Endodermal cell (in vitro differentiated cells): ENCODE measurements around the gene KISS1R. TPM values are rescaled to one million over a fixed set of nuclear protein-coding genes. Genes with fewer than 3 reads are reported as not detected.

Experiments used
- DNase-seq: peaks from one replicate; pipeline ENCODE4 v3.0.0-alpha.2; 2017
- H3K27ac ChIP-seq: 2 replicates; pipeline ENCODE4 v1.5.1; 2013; ENCODE audit warnings: mild to moderate bottlenecking, low read depth, low read length, moderate library complexity
- H3K27me3 ChIP-seq: 2 replicates; pipeline ENCODE4 v1.6.1; 2013; ENCODE audit warnings: mild to moderate bottlenecking, low read length, moderate library complexity; ENCODE audit not compliant: insufficient read depth, control insufficient read depth, poor library complexity, severe bottlenecking
- H3K36me3 ChIP-seq: 2 replicates; pipeline ENCODE4 v1.7.0; 2013; ENCODE audit warnings: mild to moderate bottlenecking, low read length, moderate library complexity; ENCODE audit not compliant: control insufficient read depth, insufficient read depth
- H3K4me1 ChIP-seq: one replicate; pipeline ENCODE4 v1.7.0; 2013; ENCODE audit warnings: low read length; ENCODE audit not compliant: control insufficient read depth, insufficient read depth
- H3K4me3 ChIP-seq: 2 replicates; pipeline ENCODE4 v1.5.1; 2013; ENCODE audit warnings: mild to moderate bottlenecking, low read length, moderate library complexity
- H3K9ac ChIP-seq: 2 replicates; pipeline ENCODE4 v1.6.1; 2013; ENCODE audit warnings: mild to moderate bottlenecking, low read length, moderate library complexity; ENCODE audit not compliant: poor library complexity, severe bottlenecking; ENCODE audit errors: extremely low read depth
- H3K9me3 ChIP-seq: 2 replicates; pipeline ENCODE4 v1.6.1; 2013; ENCODE audit warnings: mild to moderate bottlenecking, low read length, moderate library complexity; ENCODE audit not compliant: control insufficient read depth
- H3K27ac Mint-ChIP-seq: 2 replicates; pipeline ENCODE4 v1.8.0; 2020; ENCODE audit warnings: mixed read lengths
- H3K27me3 Mint-ChIP-seq: 2 replicates; pipeline ENCODE4 v1.8.0; 2021; ENCODE audit warnings: mild to moderate bottlenecking, mixed read lengths; ENCODE audit not compliant: insufficient read depth
- H3K36me3 Mint-ChIP-seq: 2 replicates; pipeline ENCODE4 v1.8.0; 2020; ENCODE audit warnings: low read depth, mixed read lengths
- H3K4me1 Mint-ChIP-seq: 2 replicates; pipeline ENCODE4 v1.8.0; 2020; ENCODE audit warnings: mixed read lengths
- H3K4me3 Mint-ChIP-seq: 2 replicates; pipeline ENCODE4 v1.8.0; 2020; ENCODE audit warnings: mild to moderate bottlenecking, moderate library complexity, mixed read lengths
- H3K9me3 Mint-ChIP-seq: 2 replicates; pipeline ENCODE4 v1.8.0; 2020; ENCODE audit warnings: mild to moderate bottlenecking, mixed read lengths
- WGBS, 2 experiments: methylation state at CpG; one replicate each; pipeline versions ENCODE4 v1.1.5 to v1.1.7; 2013; ENCODE audit warnings: missing lambda C conversion rate in 2 of 2, mixed read lengths in 1 of 2; ENCODE audit not compliant: insufficient coverage in 1 of 2, insufficient read length in 1 of 2; 5-methylcytosine and 5-hydroxymethylcytosine counted together
- total RNA-seq, 2 donors: library from RNA; stranded (reverse); fragmentation: NEBNext Ultra II Directional in 1 of 2; extraction: Animal tissue kit (Norgen Biotek cat#: 25700) in 1 of 2; gene quantifications; 2 replicates in 1 of 2; 3 replicates in 1 of 2; pipeline ENCODE4 v1.2.1, GENCODE V29; 2021
- TF ChIP-seq, protein P1 (sequence below): fragments of 200-600 bp; sonication (generic); conservative IDR thresholded peaks from 2 replicates; pipeline ENCODE4 v1.5.0; 2021; ENCODE audit warnings: antibody characterized with exemption, mild to moderate bottlenecking

KISS1R gene
- total RNA-seq, 2 donors from 2014 or later, result 0.73 TPM; not detected in 1

DNA sequence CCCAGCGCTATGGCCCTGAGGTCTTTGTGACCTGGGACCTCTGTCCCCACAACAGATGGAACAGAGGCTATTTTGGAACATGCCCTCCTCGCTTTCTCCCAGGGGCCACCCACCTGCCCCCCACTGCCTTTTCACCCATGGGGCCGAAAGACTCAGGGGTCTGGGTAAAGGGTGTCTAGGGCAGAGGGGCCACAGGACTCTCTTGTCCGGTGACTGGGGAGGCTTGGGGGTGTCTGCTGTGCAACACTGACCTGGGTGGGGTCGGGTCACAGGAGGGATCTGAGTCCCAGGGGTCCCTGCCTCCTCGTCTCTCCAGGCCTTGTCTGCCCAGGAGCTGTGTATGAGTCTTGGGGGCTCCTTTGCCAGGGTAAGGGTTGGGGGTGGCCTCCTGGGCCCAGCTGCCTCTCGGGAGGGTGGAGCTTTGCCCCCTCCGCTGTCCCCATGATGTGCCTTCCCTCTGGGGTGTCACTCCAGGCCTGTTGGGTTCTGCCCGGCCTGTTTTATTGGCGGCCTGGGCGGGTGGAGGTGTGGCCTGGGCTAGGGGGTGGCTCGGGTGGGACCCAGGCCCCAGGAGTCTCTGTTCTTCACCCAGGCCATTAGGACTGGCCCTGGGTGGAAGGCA lies 10.8 kb downstream of the KISS1R start:
- Histone ChIP-seq H3K27me3 (no peaks in the 10 kb centered on the region), H3K27ac (no peak overlapping the region), H3K4me3 (peak overlapping the region; percentile 84), H3K4me1 (no peaks in the 10 kb centered on the region), H3K9ac (peak overlapping the region; percentile 3), H3K36me3 (peaks cover 11% of the 10 kb centered on the region), H3K9me3 (no peaks in the 10 kb centered on the region)
- TF ChIP-seq, protein P1, sequence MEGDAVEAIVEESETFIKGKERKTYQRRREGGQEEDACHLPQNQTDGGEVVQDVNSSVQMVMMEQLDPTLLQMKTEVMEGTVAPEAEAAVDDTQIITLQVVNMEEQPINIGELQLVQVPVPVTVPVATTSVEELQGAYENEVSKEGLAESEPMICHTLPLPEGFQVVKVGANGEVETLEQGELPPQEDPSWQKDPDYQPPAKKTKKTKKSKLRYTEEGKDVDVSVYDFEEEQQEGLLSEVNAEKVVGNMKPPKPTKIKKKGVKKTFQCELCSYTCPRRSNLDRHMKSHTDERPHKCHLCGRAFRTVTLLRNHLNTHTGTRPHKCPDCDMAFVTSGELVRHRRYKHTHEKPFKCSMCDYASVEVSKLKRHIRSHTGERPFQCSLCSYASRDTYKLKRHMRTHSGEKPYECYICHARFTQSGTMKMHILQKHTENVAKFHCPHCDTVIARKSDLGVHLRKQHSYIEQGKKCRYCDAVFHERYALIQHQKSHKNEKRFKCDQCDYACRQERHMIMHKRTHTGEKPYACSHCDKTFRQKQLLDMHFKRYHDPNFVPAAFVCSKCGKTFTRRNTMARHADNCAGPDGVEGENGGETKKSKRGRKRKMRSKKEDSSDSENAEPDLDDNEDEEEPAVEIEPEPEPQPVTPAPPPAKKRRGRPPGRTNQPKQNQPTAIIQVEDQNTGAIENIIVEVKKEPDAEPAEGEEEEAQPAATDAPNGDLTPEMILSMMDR, result no peak
- peak; percentile 72 for DNase-seq
- H3K4me1 Mint-ChIP-seq, result no peaks in the 10 kb centered on the region
- no peak overlapping the region for H3K27ac Mint-ChIP-seq
- H3K36me3 Mint-ChIP-seq, result peaks cover 25% of the 10 kb centered on the region
- H3K27me3 Mint-ChIP-seq, result no peaks in the 10 kb centered on the region
- H3K9me3 Mint-ChIP-seq, result no peaks in the 10 kb centered on the region
- 70 to 76% methylated on average over 4 to 12 of the region's 12 CpGs for WGBS, 2 experiments
- H3K4me3 Mint-ChIP-seq, result peak overlapping the region; percentile 71

DNA sequence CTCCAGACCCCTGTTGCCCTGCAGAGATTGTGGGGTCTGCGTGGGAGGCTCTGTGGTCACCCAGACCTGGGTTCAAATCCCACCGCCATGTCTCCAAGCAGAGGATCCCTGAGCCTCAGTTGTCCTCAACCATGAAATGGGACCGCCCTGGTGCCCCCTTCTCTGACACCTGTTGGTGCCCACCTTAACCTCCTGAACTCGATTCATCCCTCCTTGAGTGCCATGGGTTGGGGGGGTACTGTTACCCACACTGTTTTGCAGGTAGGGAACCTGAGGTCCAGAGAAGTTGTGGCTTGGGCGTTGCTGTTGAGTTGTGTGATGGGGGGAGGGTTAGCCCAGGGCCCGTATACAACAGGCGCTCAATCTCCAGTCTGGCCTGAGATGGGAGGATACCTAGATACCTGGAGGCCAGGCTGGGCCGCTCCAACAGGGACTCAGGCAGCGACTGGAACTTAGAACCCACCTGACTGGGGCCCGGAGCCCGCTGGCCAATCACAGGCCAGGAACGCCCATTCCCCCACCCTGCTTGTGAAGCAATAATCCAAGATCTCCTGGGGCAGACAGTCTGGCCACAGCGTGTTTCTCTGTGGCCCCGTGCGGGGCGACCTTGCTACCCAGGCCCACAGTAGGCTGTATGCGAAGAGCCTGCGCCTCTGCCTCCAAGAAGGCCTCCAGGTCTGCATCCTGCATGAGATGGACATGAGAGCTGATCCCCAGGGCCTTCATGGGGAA lies 11.5 kb downstream of the KISS1R start:
- Histone ChIP-seq H3K36me3 (peaks cover 11% of the 10 kb centered on the region), H3K9me3 (no peaks in the 10 kb centered on the region), H3K4me3 (no peak overlapping the region), H3K9ac (peak overlapping the region; percentile 3), H3K27ac (no peak overlapping the region), H3K27me3 (no peaks in the 10 kb centered on the region), H3K4me1 (no peaks in the 10 kb centered on the region)
- no peaks in the 10 kb centered on the region for H3K4me1 Mint-ChIP-seq
- H3K9me3 Mint-ChIP-seq, result no peaks in the 10 kb centered on the region
- H3K4me3 Mint-ChIP-seq, result peak overlapping the region; percentile 71
- WGBS, 2 experiments, result 94% methylated on average over 7 to 18 of the region's 18 CpGs
- DNase-seq, result peak; percentile 78
- no peaks in the 10 kb centered on the region for H3K27me3 Mint-ChIP-seq
- TF ChIP-seq, protein P1, result no peak
- no peak overlapping the region for H3K27ac Mint-ChIP-seq
- H3K36me3 Mint-ChIP-seq, result peaks cover 25% of the 10 kb centered on the region

DNA sequence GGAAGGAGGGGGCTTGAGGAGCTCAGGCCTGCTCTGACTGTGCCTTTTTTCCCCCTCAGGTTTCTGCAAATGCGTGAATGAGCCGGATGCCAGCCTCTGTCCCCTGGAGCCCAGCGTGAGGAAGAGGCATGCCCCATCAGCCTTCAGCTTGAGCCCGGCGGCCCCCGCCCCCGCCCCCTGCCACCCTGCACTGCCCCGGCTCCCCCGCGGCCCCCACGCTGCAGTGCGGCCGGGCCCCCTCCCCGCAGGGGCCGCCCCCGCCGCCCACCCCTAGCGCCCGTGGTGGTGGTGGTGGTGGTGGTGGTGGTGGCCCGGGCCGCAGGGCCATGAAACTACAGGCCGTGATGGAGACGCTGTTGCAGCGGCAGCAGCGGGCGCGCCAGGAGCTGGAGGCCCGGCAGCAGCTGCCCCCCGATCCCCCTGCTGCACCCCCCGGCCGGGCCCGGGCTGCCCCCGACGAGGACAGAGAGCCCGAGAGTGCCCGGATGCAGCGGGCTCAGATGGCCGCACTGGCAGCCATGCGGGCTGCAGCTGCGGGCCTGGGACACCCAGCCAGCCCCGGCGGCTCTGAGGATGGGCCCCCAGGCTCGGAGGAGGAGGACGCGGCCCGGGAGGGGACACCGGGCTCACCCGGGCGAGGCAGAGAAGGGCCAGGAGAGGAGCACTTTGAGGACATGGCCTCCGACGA lies 12.2 kb downstream of the KISS1R start:
- H3K36me3 ChIP-seq, result peaks cover 17% of the 10 kb centered on the region
- no peaks in the 10 kb centered on the region for H3K9me3 Mint-ChIP-seq
- no peaks in the 10 kb centered on the region for H3K27me3 Mint-ChIP-seq
- H3K27me3 ChIP-seq, result no peaks in the 10 kb centered on the region
- H3K4me3 Mint-ChIP-seq, result no peak overlapping the region
- WGBS, 2 experiments, result 96% methylated on average over 15 to 46 of the region's 51 CpGs
- H3K4me3 ChIP-seq, result no peak overlapping the region
- TF ChIP-seq, protein P1, result no peak
- H3K4me1 ChIP-seq, result no peaks in the 10 kb centered on the region
- H3K27ac Mint-ChIP-seq, result no peak overlapping the region
- no peak for DNase-seq
- no peak overlapping the region for H3K9ac ChIP-seq
- H3K36me3 Mint-ChIP-seq, result peaks cover 25% of the 10 kb centered on the region
- H3K27ac ChIP-seq, result no peak overlapping the region
- H3K4me1 Mint-ChIP-seq, result no peaks in the 10 kb centered on the region
- H3K9me3 ChIP-seq, result no peaks in the 10 kb centered on the region
